ENCODE measurements around the gene BLVRA. TPM values are rescaled to one million over a fixed set of nuclear protein-coding genes. Genes with fewer than 3 reads are reported as not detected.

BLVRA gene
- total and polyA plus RNA-seq, 10 of the 15 experiments (the other 5 are each of a cell fraction or from before 2014, with no cell fraction given): 63.3 to 198 (median 102) TPM

GRCh38 chr7:43771573-43771972, 13.1 kb downstream of the BLVRA start:
- in situ Hi-C loops (cut with MboI) (no loop called here), intact Hi-C loops (cut with micrococcal nuclease; ENCODE audit: unreplicated experiment) (no loop called here)
- ChIA-PET CTCF (no interaction called here), POLR2A (no interaction called here), SMC1A (ENCODE audit: uncharacterized antibody, unreplicated experiment) (interaction anchor here (1.1 kb wide), 1 partner anchor 13 kb away, joined by 4 read pairs; no protein-coding TSS in a partner anchor), RAD21 (ENCODE audit: unreplicated experiment) (no interaction called here)
- H3K27me3 ChIP-seq (replicated peaks in 1 of 2; ENCODE audit: control insufficient read depth in 2 of 2, insufficient read depth in 2 of 2, low read length in 1 of 2): no peaks in the 10 kb centered on the region
- peaks cover 3 to 10% of the 10 kb centered on the region in 2 experiments; a peak in 3 of 4 replicates for H3K36me3 ChIP-seq (ENCODE audit: control insufficient read depth in 2 of 2, insufficient read depth in 2 of 2, low read length in 1 of 2)
- TF ChIP-seq PBX3 (IDR thresholded peaks at IDR 0.05; ENCODE audit: insufficient replicate concordance, low read depth, low read length): no peak
- TF ChIP-seq ZNF24 (IDR thresholded peaks at IDR 0.05): no peak
- no peak for TF ChIP-seq ZBTB11 (CRISPR knock-in tag; IDR thresholded peaks at IDR 0.05)
- no peak for TF ChIP-seq ZBED1 (IDR thresholded peaks at IDR 0.05; ENCODE audit: borderline replicate concordance)
- no peak for TF ChIP-seq CHD4 (IDR thresholded peaks at IDR 0.05)
- TF ChIP-seq NFIC (IDR thresholded peaks at IDR 0.05; ENCODE audit: low read depth, low read length): no peak
- TF ChIP-seq MEF2B (IDR thresholded peaks at IDR 0.05; ENCODE audit: partially characterized antibody, poor library complexity, severe bottlenecking): no peak
- no peak for TF ChIP-seq CUX1 (IDR thresholded peaks at IDR 0.05; ENCODE audit: insufficient replicate concordance, low read depth, low read length)
- TF ChIP-seq MTA3 (IDR thresholded peaks at IDR 0.05; ENCODE audit: borderline replicate concordance, low read length): no peak
- TF ChIP-seq HDGF (IDR thresholded peaks at IDR 0.05): no peak
- no peak for TF ChIP-seq NBN (IDR thresholded peaks at IDR 0.05)
- TF ChIP-seq POLR2A (IDR thresholded peaks at IDR 0.05; ENCODE audit: low read depth, low read length): no peak
- no peak for TF ChIP-seq TCF7 (IDR thresholded peaks at IDR 0.05; ENCODE audit: borderline replicate concordance)
- TF ChIP-seq RFX5 (IDR thresholded peaks at IDR 0.05; ENCODE audit: low read depth, low read length): no peak
- TF ChIP-seq KAT2A (conservative IDR thresholded peaks at IDR 0.05; ENCODE audit: control insufficient read depth, low read depth, low read length): no peak
- no peak for ATAC-seq
- H3K4me2 ChIP-seq (ENCODE audit: control insufficient read depth, insufficient read depth): no peak overlapping the region
- peaks cover 2% of the 10 kb centered on the region; the same call in 1 of the 3 replicates for H3K9me3 ChIP-seq (replicated peaks; ENCODE audit: control insufficient read depth, insufficient read depth, low read length)
- no peak overlapping the region for H3K4me3 ChIP-seq
- 66% methylated on average over 3 of the region's 3 CpGs for WGBS (ENCODE audit: insufficient coverage, insufficient replicate concordance, low lambda C conversion rate, missing lambda C conversion rate)
- no peaks in the 10 kb centered on the region for H3K4me1 ChIP-seq (ENCODE audit: control insufficient read depth, insufficient read depth, low read length)
- no peaks in the 10 kb centered on the region for H4K20me1 ChIP-seq (ENCODE audit: control insufficient read depth, insufficient read depth)
- peaks cover under 1% of the 10 kb centered on the region; the same call in 1 of the 2 replicates for H3K79me2 ChIP-seq (ENCODE audit: control insufficient read depth, insufficient read depth, low read length)
- no peak for DNase-seq (ENCODE audit: low read depth, low spot score)
- no TSS peak for BruUV-seq (replicated peaks)
- no peak overlapping the region for H3K9ac ChIP-seq (ENCODE audit: control insufficient read depth, insufficient read depth, low read length)
- FAIRE-seq: no peak
- H2AFZ ChIP-seq (ENCODE audit: control insufficient read depth, low read depth, low read length): no peak overlapping the region
- H3K27ac ChIP-seq (ENCODE audit: control insufficient read depth, insufficient read depth): no peak overlapping the region

Measured in GM12878 (cell line).